Brain microvascular endothelial cell (primary cell): ENCODE results near the gene RTN4IP1.

Experiments
- DNase-seq: peaks from one replicate; pipeline ENCODE4 v3.0.0-alpha.2; 2020
- H3K27ac ChIP-seq: fragments of 250-450 bp; sonication (Bioruptor Pico); 2 replicates; pipeline ENCODE4 v1.5.1; 2020; ENCODE audit warnings: mild to moderate bottlenecking, moderate library complexity
- H3K27me3 ChIP-seq: fragments of 250-450 bp; sonication (Bioruptor Pico); replicated peaks from 2 replicates; pipeline ENCODE4 v1.5.1; 2020; ENCODE audit warnings: mild to moderate bottlenecking
- H3K36me3 ChIP-seq: fragments of 250-450 bp; sonication (Bioruptor Pico); replicated peaks from 2 replicates; pipeline ENCODE4 v1.5.1; 2020; ENCODE audit warnings: mild to moderate bottlenecking
- H3K4me3 ChIP-seq: 2 replicates; pipeline ENCODE4 v1.5.1; 2011; ENCODE audit warnings: low read depth, mild to moderate bottlenecking, control low read depth, low read length, moderate library complexity
- CTCF ChIP-seq: IDR thresholded peaks from 2 replicates; pipeline ENCODE4 v1.5.1; 2011; ENCODE audit warnings: low read depth, mild to moderate bottlenecking, moderate library complexity, low read length, control low read depth, inconsistent platforms; ENCODE audit errors: missing control alignments
- in situ Hi-C: cut with HindIII; loops from 2 replicates; pipeline ENCODE4 v1.10.0; 2017; ENCODE audit warnings: low sequenced_read_pairs, low pct_ligation_motif_present

The RTN4IP1 gene

GRCh38 chr6:106667022-106667402 is 37.7 kb upstream of the RTN4IP1 start:
- no peak overlapping the region for H3K27ac ChIP-seq
- no peak for DNase-seq
- no peaks in the 10 kb centered on the region for H3K27me3 ChIP-seq
- no peak overlapping the region for H3K4me3 ChIP-seq
- no peak for TF ChIP-seq CTCF
- in situ Hi-C loops: no loop called here
- peaks cover 4% of the 10 kb centered on the region for H3K36me3 ChIP-seq

GRCh38 chr6:106666282-106667021 is 37.2 kb upstream of the RTN4IP1 start:
- TF ChIP-seq CTCF: no peak
- DNase-seq: no peak
- Histone ChIP-seq H3K27ac (no peak overlapping the region), H3K36me3 (peaks cover 4% of the 10 kb centered on the region), H3K4me3 (no peak overlapping the region), H3K27me3 (no peaks in the 10 kb centered on the region)
- in situ Hi-C loops: no loop called here

GRCh38 chr6:106662458-106662857 is 33.2 kb upstream of the RTN4IP1 start:
- H3K4me3 ChIP-seq: no peak overlapping the region
- no peak for DNase-seq
- H3K36me3 ChIP-seq: peaks cover 7% of the 10 kb centered on the region
- TF ChIP-seq CTCF: no peak
- no peaks in the 10 kb centered on the region for H3K27me3 ChIP-seq
- no peak overlapping the region for H3K27ac ChIP-seq
- in situ Hi-C loops: no loop called here

- H3K27me3 ChIP-seq: no peaks in the 10 kb centered on the region
- H3K36me3 ChIP-seq: peaks cover 17% of the 10 kb centered on the region
- DNase-seq: no peak
- H3K27ac ChIP-seq: no peak overlapping the region
- in situ Hi-C loops: no loop called here
- no peak for TF ChIP-seq CTCF
- no peak overlapping the region for H3K4me3 ChIP-seq
Observed at GRCh38 chr6:106659859-106660258, 30.6 kb upstream of the RTN4IP1 start.

- Histone ChIP-seq H3K36me3 (peaks cover 16% of the 10 kb centered on the region), H3K27ac (no peak overlapping the region), H3K27me3 (no peaks in the 10 kb centered on the region), H3K4me3 (no peak overlapping the region)
- DNase-seq: no peak
- in situ Hi-C loops: no loop called here
- no peak for TF ChIP-seq CTCF
Observed at GRCh38 chr6:106658469-106658868, 29.2 kb upstream of the RTN4IP1 start.
